ENCODE results near the gene CDC73. TPM values are rescaled to one million over a fixed set of nuclear protein-coding genes. Genes with fewer than 3 reads are reported as not detected.
A peak's percentile ranks its signal among the peaks of the same experiment; 100 is the strongest.

The CDC73 gene
- total RNA-seq, 1 experiment from 2014 or later: 10.0 TPM

- no peaks in the 10 kb centered on the region for H3K9me2 ChIP-seq (replicated peaks; ENCODE audit: low read length)
Measured at GRCh38 chr1:193102662-193103061, 19.2 kb upstream of the CDC73 start.

GRCh38 chr1:193103759-193104501, 17.9 kb upstream of the CDC73 start:
- POLR2A ChIA-PET (ENCODE audit: unreplicated experiment): interaction anchor here (0.9 kb wide), 1 partner anchor 45 kb away, joined by 4 read pairs; the partner anchor contains the start of genes RO60 and UCHL5
- Histone ChIP-seq H3K4me2 (ENCODE audit: low read length) (peak overlapping the region; percentile 98), H3F3A (ENCODE audit: low read length, unreplicated experiment) (no peaks in the 10 kb centered on the region), H3K4me3 (ENCODE audit: low read length) (peak overlapping the region; percentile 86), H3K79me2 (ENCODE audit: low read length) (peaks cover 38% of the 10 kb centered on the region), H3K4me1 (ENCODE audit: insufficient read depth, low read length) (peaks cover 15% of the 10 kb centered on the region), H3K9ac (ENCODE audit: low read length) (peak overlapping the region; percentile 78), H4K20me1 (ENCODE audit: low read length) (no peaks in the 10 kb centered on the region; the same call in 1 of the 2 replicates), H3K9me3 (ENCODE audit: low read length) (no peaks in the 10 kb centered on the region), H3K36me3 (ENCODE audit: low read depth, low read length) (peaks cover 10% of the 10 kb centered on the region; the same call in 1 of the 2 replicates), H3K9me2 (replicated peaks; ENCODE audit: low read length) (no peaks in the 10 kb centered on the region), H3K27ac (ENCODE audit: low read length) (peak overlapping the region; percentile 85), H2AFZ (ENCODE audit: low read length) (peak overlapping the region; percentile 74), H3K27me3 (ENCODE audit: low read length) (no peaks in the 10 kb centered on the region)
- TF ChIP-seq CTCF (conservative IDR thresholded peaks at IDR 0.05; ENCODE audit: low read depth, low read length) (no peak), EZH2phosphoT487 (IDR thresholded peaks at IDR 0.05; ENCODE audit: borderline replicate concordance, low read length) (no peak), EZH2 (IDR thresholded peaks at IDR 0.05; ENCODE audit: low read length, unreplicated experiment) (no peak)
- CTCF ChIA-PET: interaction anchor here (0.6 kb wide), 1 partner anchor 18 kb away, joined by 7 read pairs; the partner anchor contains the start of gene CDC73
- BruUV-seq (replicated peaks): no TSS peak
- intact Hi-C loops (cut with micrococcal nuclease): loop anchor here (2.0 kb wide), 1 partner anchor 45 kb away; the partner anchor contains the start of genes RO60 and UCHL5
- ATAC-seq (no peak), DNase-seq (no peak)

More at GRCh38 chr1:193102662-193103061, 19.2 kb upstream of the CDC73 start:
- TF ChIP-seq CTCF (conservative IDR thresholded peaks at IDR 0.05; ENCODE audit: low read depth, low read length) (no peak), EZH2phosphoT487 (IDR thresholded peaks at IDR 0.05; ENCODE audit: borderline replicate concordance, low read length) (no peak), EZH2 (IDR thresholded peaks at IDR 0.05; ENCODE audit: low read length, unreplicated experiment) (no peak)
- Histone ChIP-seq H3F3A (ENCODE audit: low read length, unreplicated experiment) (no peaks in the 10 kb centered on the region), H3K9ac (ENCODE audit: low read length) (no peak overlapping the region), H3K4me2 (ENCODE audit: low read length) (peak overlapping the region; percentile 98), H2AFZ (ENCODE audit: low read length) (no peak overlapping the region), H3K9me3 (ENCODE audit: low read length) (no peaks in the 10 kb centered on the region), H3K27ac (ENCODE audit: low read length) (no peak overlapping the region), H3K36me3 (ENCODE audit: low read depth, low read length) (peaks cover 10% of the 10 kb centered on the region; the same call in 1 of the 2 replicates), H3K79me2 (ENCODE audit: low read length) (peaks cover 38% of the 10 kb centered on the region), H3K4me3 (ENCODE audit: low read length) (no peak overlapping the region), H3K4me1 (ENCODE audit: insufficient read depth, low read length) (peaks cover 15% of the 10 kb centered on the region), H3K27me3 (ENCODE audit: low read length) (no peaks in the 10 kb centered on the region), H4K20me1 (ENCODE audit: low read length) (no peaks in the 10 kb centered on the region; the same call in 1 of the 2 replicates)
- ATAC-seq (no peak), DNase-seq (no peak)
- ChIA-PET POLR2A (ENCODE audit: unreplicated experiment) (no interaction called here), CTCF (no interaction called here)
- intact Hi-C loops (cut with micrococcal nuclease): no loop called here
- no TSS peak for BruUV-seq (replicated peaks)

All from PC-3 (cell line).